Trophoblast cell (in vitro differentiated cells and primary cell): ENCODE data around the gene ARHGAP26.

Experiments
- DNase-seq, 2 donors: peaks; one replicate each; pipeline ENCODE4 v3.0.0-alpha.2; 2016
- H2AFZ ChIP-seq: 2 replicates; pipeline ENCODE4 v1.6.1; 2013; ENCODE audit warnings: low read length, moderate library complexity, mild to moderate bottlenecking; ENCODE audit not compliant: insufficient read depth, poor library complexity
- H2AK5ac ChIP-seq: 2 replicates; pipeline ENCODE4 v1.6.1; 2013; ENCODE audit warnings: mild to moderate bottlenecking, low read length
- H2BK120ac ChIP-seq: 2 replicates; pipeline ENCODE4 v1.6.1; 2013; ENCODE audit warnings: low read length, mild to moderate bottlenecking, moderate library complexity; ENCODE audit not compliant: insufficient read depth, poor library complexity
- H2BK12ac ChIP-seq: 2 replicates; pipeline ENCODE4 v1.6.1; 2013; ENCODE audit warnings: mild to moderate bottlenecking, low read length, moderate library complexity
- H2BK5ac ChIP-seq: 2 replicates; pipeline ENCODE4 v1.6.1; 2013; ENCODE audit warnings: low read length, low read depth, moderate library complexity, mild to moderate bottlenecking; ENCODE audit not compliant: poor library complexity
- H3K14ac ChIP-seq: 2 replicates; pipeline ENCODE4 v1.6.1; 2013; ENCODE audit warnings: mild to moderate bottlenecking, low read length
- H3K18ac ChIP-seq: 2 replicates; pipeline ENCODE4 v1.6.1; 2013; ENCODE audit warnings: mild to moderate bottlenecking, low read length
- H3K23ac ChIP-seq: 2 replicates; pipeline ENCODE4 v1.6.1; 2013; ENCODE audit warnings: low read length
- H3K27ac ChIP-seq: 2 replicates; pipeline ENCODE4 v1.5.1; 2013; ENCODE audit warnings: low read depth, mild to moderate bottlenecking, inconsistent platforms, low read length, moderate library complexity
- H3K27me3 ChIP-seq: 2 replicates; pipeline ENCODE4 v1.6.1; 2013; ENCODE audit warnings: inconsistent platforms, mild to moderate bottlenecking, low read length, moderate library complexity; ENCODE audit not compliant: insufficient read depth
- H3K36me3 ChIP-seq, 2 experiments: 1 replicate in 1 of 2; 2 replicates in 1 of 2; pipeline ENCODE4 v1.6.1; 2013; ENCODE audit warnings: low read length in 2 of 2, mild to moderate bottlenecking in 2 of 2, moderate library complexity in 1 of 2; ENCODE audit not compliant: insufficient read depth in 2 of 2, control insufficient read depth in 1 of 2
- H3K4ac ChIP-seq: 2 replicates; pipeline ENCODE4 v1.6.1; 2013; ENCODE audit warnings: low read depth, mild to moderate bottlenecking, low read length, moderate library complexity
- H3K4me1 ChIP-seq, 2 experiments: 1 replicate in 1 of 2; 2 replicates in 1 of 2; pipeline ENCODE4 v1.6.1; 2013; ENCODE audit warnings: low read length in 2 of 2, mild to moderate bottlenecking in 2 of 2, moderate library complexity in 1 of 2; ENCODE audit not compliant: insufficient read depth in 2 of 2, control insufficient read depth in 1 of 2
- H3K4me2 ChIP-seq: 2 replicates; pipeline ENCODE4 v1.6.1; 2013; ENCODE audit warnings: inconsistent platforms, mild to moderate bottlenecking, low read length, moderate library complexity
- H3K4me3 ChIP-seq: 2 replicates; pipeline ENCODE4 v1.5.1; 2013; ENCODE audit warnings: mild to moderate bottlenecking, low read depth, low read length, inconsistent platforms
- H3K79me1 ChIP-seq: one replicate; pipeline ENCODE4 v1.6.1; 2013; ENCODE audit warnings: low read length
- H3K79me2 ChIP-seq: 2 replicates; pipeline ENCODE4 v1.6.1; 2013; ENCODE audit warnings: low read length, mild to moderate bottlenecking; ENCODE audit not compliant: control insufficient read depth, insufficient read depth, poor library complexity
- H3K9ac ChIP-seq: 2 replicates; pipeline ENCODE4 v1.6.1; 2013; ENCODE audit warnings: mild to moderate bottlenecking, low read length
- H3K9me3 ChIP-seq: 2 replicates; pipeline ENCODE4 v1.6.1; 2013; ENCODE audit warnings: low read depth, mild to moderate bottlenecking, control low read depth, inconsistent platforms, low read length; ENCODE audit not compliant: insufficient read depth
- H4K12ac ChIP-seq: 2 replicates; pipeline ENCODE4 v1.6.1; 2013; ENCODE audit warnings: low read depth, mild to moderate bottlenecking, low read length, moderate library complexity
- H4K8ac ChIP-seq: 2 replicates; pipeline ENCODE4 v1.6.1; 2013; ENCODE audit warnings: low read depth, mild to moderate bottlenecking, low read length, moderate library complexity
- H4K91ac ChIP-seq: one replicate; pipeline ENCODE4 v1.6.1; 2013; ENCODE audit warnings: low read depth, mild to moderate bottlenecking, low read length, moderate library complexity
- WGBS: extraction: QIAGEN DNeasy Blood & Tissue Kit; methylation state at CpG from one replicate; pipeline ENCODE4 v1.1.7; 2013; ENCODE audit warnings: missing lambda C conversion rate; ENCODE audit not compliant: insufficient read length, insufficient coverage; ENCODE audit errors: extremely low coverage; 5-methylcytosine and 5-hydroxymethylcytosine counted together

Gene ARHGAP26

GRCh38 chr5:143181173-143181572 is 411.0 kb downstream of the ARHGAP26 start:
- no peak for DNase-seq
- H3K36me3 ChIP-seq: no peaks in the 10 kb centered on the region
- no peak overlapping the region for H3K18ac ChIP-seq
- no peak overlapping the region for H3K14ac ChIP-seq
- WGBS: no CpG with 5 or more reads among the region's 3 CpGs
- H3K4me3 ChIP-seq: no peak overlapping the region
- no peaks in the 10 kb centered on the region for H3K79me2 ChIP-seq
- H2BK12ac ChIP-seq: no peak overlapping the region
- no peaks in the 10 kb centered on the region for H3K79me1 ChIP-seq
- H3K4me1 ChIP-seq: no peaks in the 10 kb centered on the region
- H2AFZ ChIP-seq: no peak overlapping the region
- H3K4me2 ChIP-seq: no peak overlapping the region
- no peak overlapping the region for H3K27ac ChIP-seq
- H4K8ac ChIP-seq: no peak overlapping the region
- H2AK5ac ChIP-seq: no peak overlapping the region
- H4K12ac ChIP-seq: no peak overlapping the region
- no peak overlapping the region for H3K23ac ChIP-seq
- H3K27me3 ChIP-seq: no peaks in the 10 kb centered on the region
- H2BK120ac ChIP-seq: no peak overlapping the region
- H4K91ac ChIP-seq: no peak overlapping the region
- H3K4ac ChIP-seq: no peak overlapping the region
- no peaks in the 10 kb centered on the region for H3K9me3 ChIP-seq
- H3K9ac ChIP-seq: no peak overlapping the region
- no peak overlapping the region for H2BK5ac ChIP-seq

DNA sequence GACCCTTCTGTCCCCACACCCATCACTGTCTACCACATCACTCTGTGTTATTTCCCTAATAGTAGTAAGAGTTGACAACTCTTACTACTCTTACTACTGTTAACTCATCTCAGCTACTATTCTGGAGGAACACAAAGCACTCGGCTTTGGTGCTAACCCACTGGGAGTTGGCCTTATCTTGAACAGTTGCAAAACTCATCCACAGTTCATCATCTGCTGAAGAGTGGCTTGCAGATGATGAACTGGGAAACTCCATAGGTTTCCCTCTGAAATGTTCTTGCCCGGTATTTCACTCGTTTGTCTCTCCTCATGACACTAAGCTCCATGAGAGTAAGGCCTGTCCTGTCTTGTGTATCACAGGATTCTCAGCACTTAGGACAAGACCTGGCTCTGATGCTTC is 411.9 kb downstream of the ARHGAP26 start:
- no peak for DNase-seq
- H3K14ac ChIP-seq: no peak overlapping the region
- no peaks in the 10 kb centered on the region for H3K79me2 ChIP-seq
- no peak overlapping the region for H2BK5ac ChIP-seq
- no peak overlapping the region for H3K27ac ChIP-seq
- H3K4ac ChIP-seq: no peak overlapping the region
- H3K27me3 ChIP-seq: no peaks in the 10 kb centered on the region
- no peaks in the 10 kb centered on the region for H3K4me1 ChIP-seq
- H3K18ac ChIP-seq: no peak overlapping the region
- no peak overlapping the region for H2BK120ac ChIP-seq
- no peak overlapping the region for H3K23ac ChIP-seq
- H3K36me3 ChIP-seq: no peaks in the 10 kb centered on the region
- no peak overlapping the region for H2AK5ac ChIP-seq
- no peak overlapping the region for H3K4me2 ChIP-seq
- H4K91ac ChIP-seq: no peak overlapping the region
- no peaks in the 10 kb centered on the region for H3K9me3 ChIP-seq
- H3K79me1 ChIP-seq: no peaks in the 10 kb centered on the region
- H4K8ac ChIP-seq: no peak overlapping the region
- no CpG with 5 or more reads among the region's 3 CpGs for WGBS
- no peak overlapping the region for H2AFZ ChIP-seq
- no peak overlapping the region for H4K12ac ChIP-seq
- H3K9ac ChIP-seq: no peak overlapping the region
- no peak overlapping the region for H2BK12ac ChIP-seq
- no peak overlapping the region for H3K4me3 ChIP-seq

DNA sequence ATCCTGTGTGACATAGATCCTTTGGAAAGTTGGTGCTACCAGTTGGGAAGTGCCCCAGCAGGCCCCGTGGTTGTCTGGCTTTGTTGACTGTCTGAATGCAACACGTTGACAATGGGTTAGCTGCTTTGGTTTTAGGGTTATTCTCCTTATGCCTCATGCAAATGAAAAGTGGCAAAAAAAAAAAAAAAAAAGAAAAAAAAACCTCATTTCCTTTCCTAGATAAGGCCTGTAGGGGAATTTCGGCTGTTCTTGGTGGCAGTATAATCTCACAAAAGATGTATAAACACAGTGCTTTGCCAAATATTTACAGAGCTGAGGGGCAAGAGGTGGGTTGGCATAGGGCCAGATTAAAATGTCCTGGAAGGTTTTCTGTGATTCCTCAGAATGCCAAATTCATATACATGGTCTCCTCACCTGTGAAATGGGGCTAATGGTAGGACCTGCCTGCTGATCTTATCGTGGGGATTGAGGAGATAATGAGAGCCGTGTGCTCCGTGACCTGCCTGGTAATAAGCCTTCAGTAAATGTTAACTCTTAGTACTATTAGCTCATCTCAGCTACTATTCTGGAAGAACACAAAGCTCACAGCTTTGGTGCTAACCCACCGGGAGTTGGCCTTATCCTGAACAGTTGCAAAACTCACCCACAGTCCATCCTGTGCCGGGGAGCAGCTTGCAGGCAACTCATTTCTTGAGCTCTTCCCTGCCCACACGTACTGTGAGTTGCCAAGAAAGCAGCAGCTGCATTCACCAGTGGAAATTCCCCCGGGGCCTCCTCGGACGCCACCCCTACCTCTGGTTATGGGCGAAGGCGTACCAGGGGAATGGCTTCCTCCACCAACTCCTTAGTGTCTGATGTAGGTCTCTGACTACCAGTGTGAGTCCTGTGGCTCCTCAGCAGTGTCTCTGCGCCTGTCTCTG is 413.0 kb downstream of the ARHGAP26 start:
- no CpG with 5 or more reads among the region's 15 CpGs for WGBS
- Histone ChIP-seq H2AK5ac (no peak overlapping the region), H2BK5ac (no peak overlapping the region), H3K9me3 (no peaks in the 10 kb centered on the region), H2BK120ac (no peak overlapping the region), H3K14ac (no peak overlapping the region), H2BK12ac (no peak overlapping the region), H3K4me3 (no peak overlapping the region), H4K12ac (no peak overlapping the region), H3K27me3 (no peaks in the 10 kb centered on the region), H4K8ac (no peak overlapping the region), H3K4me1 (peaks cover 0 to 4% of the 10 kb centered on the region in 2 experiments), H3K23ac (no peak overlapping the region), H3K4ac (no peak overlapping the region), H3K79me1 (no peaks in the 10 kb centered on the region), H3K27ac (no peak overlapping the region), H3K36me3 (no peaks in the 10 kb centered on the region), H3K9ac (no peak overlapping the region), H3K4me2 (no peak overlapping the region), H3K79me2 (no peaks in the 10 kb centered on the region), H4K91ac (no peak overlapping the region), H3K18ac (no peak overlapping the region), H2AFZ (no peak overlapping the region)
- no peak for DNase-seq

DNA sequence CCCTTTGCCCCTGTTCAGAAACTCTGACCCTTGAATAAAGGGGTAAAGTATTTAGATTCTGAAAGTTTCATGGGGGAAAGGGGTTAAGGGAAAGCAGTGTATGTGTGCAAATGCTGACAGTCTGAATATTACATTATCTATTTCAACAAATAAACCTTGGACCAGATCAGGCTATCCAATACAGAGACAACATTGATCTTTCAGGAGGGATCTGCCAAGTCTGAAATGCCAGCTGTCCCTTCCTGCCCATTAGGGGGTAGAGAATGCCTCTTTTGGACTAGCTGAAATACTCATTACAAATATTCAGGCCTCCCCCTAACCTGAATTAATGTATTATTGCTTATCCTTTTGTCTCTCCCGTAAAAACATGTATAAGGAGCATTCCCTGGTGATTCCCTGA is 413.8 kb downstream of the ARHGAP26 start:
- H3K79me1 ChIP-seq: no peaks in the 10 kb centered on the region
- peaks cover 0 to 4% of the 10 kb centered on the region in 2 experiments for H3K4me1 ChIP-seq
- no peaks in the 10 kb centered on the region for H3K79me2 ChIP-seq
- H4K8ac ChIP-seq: no peak overlapping the region
- H4K12ac ChIP-seq: no peak overlapping the region
- H3K23ac ChIP-seq: no peak overlapping the region
- no peak overlapping the region for H3K9ac ChIP-seq
- no peak overlapping the region for H2BK120ac ChIP-seq
- WGBS: no CpG with 5 or more reads among the region's 1 CpG
- no peak overlapping the region for H3K18ac ChIP-seq
- H3K4ac ChIP-seq: no peak overlapping the region
- no peaks in the 10 kb centered on the region for H3K36me3 ChIP-seq
- H4K91ac ChIP-seq: no peak overlapping the region
- no peak overlapping the region for H3K4me3 ChIP-seq
- no peak overlapping the region for H3K27ac ChIP-seq
- no peak for DNase-seq
- no peak overlapping the region for H2AK5ac ChIP-seq
- H3K4me2 ChIP-seq: no peak overlapping the region
- no peaks in the 10 kb centered on the region for H3K27me3 ChIP-seq
- no peak overlapping the region for H2BK5ac ChIP-seq
- H2BK12ac ChIP-seq: no peak overlapping the region
- H3K9me3 ChIP-seq: no peaks in the 10 kb centered on the region
- no peak overlapping the region for H2AFZ ChIP-seq
- H3K14ac ChIP-seq: no peak overlapping the region
